ENCODE measurements around the gene GARIN5B. TPM values are rescaled to one million over a fixed set of nuclear protein-coding genes. Genes with fewer than 3 reads are reported as not detected.

The GARIN5B gene
- total and polyA plus RNA-seq, 12 donors: not detected

DNA sequence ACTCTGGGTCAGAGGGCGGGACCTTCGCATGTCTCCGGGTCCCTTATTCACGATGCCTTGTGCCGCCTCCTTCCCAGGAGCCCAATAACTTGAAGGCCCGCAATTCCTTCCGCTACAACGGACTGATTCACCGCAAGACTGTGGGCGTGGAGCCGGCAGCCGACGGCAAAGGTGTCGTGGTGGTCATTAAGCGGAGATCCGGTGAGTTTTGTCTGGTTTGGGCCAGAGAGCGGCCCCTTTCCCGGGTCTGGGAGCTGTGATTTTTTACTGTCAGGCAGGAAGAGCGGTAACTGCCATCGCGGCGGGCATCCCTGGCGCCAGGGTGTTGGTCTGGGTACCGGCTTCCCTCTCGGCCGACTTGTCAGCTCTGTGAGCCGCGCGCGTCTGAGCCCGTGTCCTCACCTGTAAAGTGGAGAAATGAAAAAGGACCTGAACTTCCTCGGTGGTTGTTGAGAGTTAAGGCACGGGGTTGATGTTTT lies 23.5 kb upstream of the GARIN5B start:
- WGBS, 2 donors: 6% methylated on average over 33 of the region's 33 CpGs
- ATAC-seq (no peak), DNase-seq (no peak)
- H3K27me3 ChIP-seq: no peaks in the 10 kb centered on the region
- H3K27ac ChIP-seq: peak overlapping the region; percentile 25 to 97 (median 91)
- peak overlapping the region; percentile 74 to 99 (median 80) for H3K4me3 ChIP-seq
- H3K9me3 ChIP-seq: no peaks in the 10 kb centered on the region
- peaks cover 0 to 51% (median 35%) of the 10 kb centered on the region in 9 donors for H3K36me3 ChIP-seq
- TF ChIP-seq, protein P1, sequence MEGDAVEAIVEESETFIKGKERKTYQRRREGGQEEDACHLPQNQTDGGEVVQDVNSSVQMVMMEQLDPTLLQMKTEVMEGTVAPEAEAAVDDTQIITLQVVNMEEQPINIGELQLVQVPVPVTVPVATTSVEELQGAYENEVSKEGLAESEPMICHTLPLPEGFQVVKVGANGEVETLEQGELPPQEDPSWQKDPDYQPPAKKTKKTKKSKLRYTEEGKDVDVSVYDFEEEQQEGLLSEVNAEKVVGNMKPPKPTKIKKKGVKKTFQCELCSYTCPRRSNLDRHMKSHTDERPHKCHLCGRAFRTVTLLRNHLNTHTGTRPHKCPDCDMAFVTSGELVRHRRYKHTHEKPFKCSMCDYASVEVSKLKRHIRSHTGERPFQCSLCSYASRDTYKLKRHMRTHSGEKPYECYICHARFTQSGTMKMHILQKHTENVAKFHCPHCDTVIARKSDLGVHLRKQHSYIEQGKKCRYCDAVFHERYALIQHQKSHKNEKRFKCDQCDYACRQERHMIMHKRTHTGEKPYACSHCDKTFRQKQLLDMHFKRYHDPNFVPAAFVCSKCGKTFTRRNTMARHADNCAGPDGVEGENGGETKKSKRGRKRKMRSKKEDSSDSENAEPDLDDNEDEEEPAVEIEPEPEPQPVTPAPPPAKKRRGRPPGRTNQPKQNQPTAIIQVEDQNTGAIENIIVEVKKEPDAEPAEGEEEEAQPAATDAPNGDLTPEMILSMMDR (IDR thresholded peaks at IDR 0.05): no peak
- intact Hi-C loops (cut with DNase I): loop anchor here in 4 of 10 donors (5.0 to 10.0 kb wide), 4 partner anchors 76 to 104 kb away; partner anchors contain the start of genes BRSK1 (in 1 of the 4), C19orf85 (in 1 of the 4), HSPBP1 (in 1 of the 4) and ISOC2 (in 1 of the 4)
- peaks cover 27 to 60% (median 44%) of the 10 kb centered on the region in 9 donors for H3K4me1 ChIP-seq

DNA sequence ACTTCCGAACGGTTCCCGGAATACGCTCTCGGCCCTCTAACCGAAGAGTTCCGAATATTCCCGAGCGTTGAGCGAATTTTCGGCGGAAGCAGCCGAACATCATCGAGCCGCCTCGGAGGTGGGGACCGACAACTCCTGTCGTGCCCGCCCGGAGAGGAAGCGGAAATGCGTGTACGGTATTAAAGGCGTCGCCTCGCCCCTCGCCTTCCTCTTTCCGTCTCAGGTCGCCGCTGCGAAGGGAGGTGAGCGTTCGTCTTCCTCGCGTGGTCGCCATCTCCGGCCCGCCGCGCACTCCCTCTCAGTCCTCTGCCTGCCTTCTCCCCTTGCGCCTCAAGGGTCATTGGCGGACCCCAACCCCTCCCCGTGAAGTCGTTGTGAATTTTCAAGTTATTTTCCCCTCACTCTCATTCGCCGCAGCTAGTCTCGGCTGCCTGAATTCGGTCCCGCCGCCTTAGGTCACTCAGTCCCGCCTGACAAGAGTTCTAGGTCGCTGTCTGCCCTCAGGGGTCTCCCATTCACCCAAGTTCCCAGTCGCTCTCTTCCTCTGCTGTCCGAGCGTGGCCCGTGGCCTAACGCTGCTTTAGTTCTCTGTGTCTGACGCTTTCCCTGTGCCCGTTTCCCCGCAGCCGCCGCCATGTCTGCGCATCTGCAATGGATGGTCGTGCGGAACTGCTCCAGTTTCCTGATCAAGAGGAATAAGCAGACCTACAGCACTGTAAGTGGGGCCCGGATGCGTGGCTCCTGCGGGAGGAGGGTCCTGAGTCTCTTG lies 22.8 kb upstream of the GARIN5B start, which contains the start of gene RPL28:
TSS of gene RPL28 (plus strand) at position 209 of the 769 bp plus-strand sequence. CDS start at position 635, 426 bp downstream.
- WGBS, 2 donors: 0% methylated on average over 68 of the region's 68 CpGs
- intact Hi-C loops (cut with DNase I): loop anchor here in 5 of 10 donors (1.0 to 10.0 kb wide), 7 partner anchors 22 to 104 kb away; partner anchors contain the start of genes KMT5C (in 3 of the 5), BRSK1 (in 1 of the 5), C19orf85 (in 1 of the 5) and HSPBP1 (in 1 of the 5)
- Histone ChIP-seq H3K4me3 (peak within 1 kb of the TSS; percentile 74 to 99 (median 80)), H3K9me3 (no peaks in the 10 kb centered on the region), H3K4me1 (peaks cover 27 to 59% (median 44%) of the 10 kb centered on the region in 9 donors), H3K27ac (peak within 1 kb of the TSS; percentile 77 to 97 (median 91)), H3K27me3 (no peaks in the 10 kb centered on the region), H3K36me3 (peaks cover 0 to 45% (median 32%) of the 10 kb centered on the region in 9 donors)
- DNase-seq (peak; percentile 97 to 99), ATAC-seq (peak; percentile 90 to 96 (median 93))
- TF ChIP-seq, protein P1 (IDR thresholded peaks at IDR 0.05): no peak

DNA sequence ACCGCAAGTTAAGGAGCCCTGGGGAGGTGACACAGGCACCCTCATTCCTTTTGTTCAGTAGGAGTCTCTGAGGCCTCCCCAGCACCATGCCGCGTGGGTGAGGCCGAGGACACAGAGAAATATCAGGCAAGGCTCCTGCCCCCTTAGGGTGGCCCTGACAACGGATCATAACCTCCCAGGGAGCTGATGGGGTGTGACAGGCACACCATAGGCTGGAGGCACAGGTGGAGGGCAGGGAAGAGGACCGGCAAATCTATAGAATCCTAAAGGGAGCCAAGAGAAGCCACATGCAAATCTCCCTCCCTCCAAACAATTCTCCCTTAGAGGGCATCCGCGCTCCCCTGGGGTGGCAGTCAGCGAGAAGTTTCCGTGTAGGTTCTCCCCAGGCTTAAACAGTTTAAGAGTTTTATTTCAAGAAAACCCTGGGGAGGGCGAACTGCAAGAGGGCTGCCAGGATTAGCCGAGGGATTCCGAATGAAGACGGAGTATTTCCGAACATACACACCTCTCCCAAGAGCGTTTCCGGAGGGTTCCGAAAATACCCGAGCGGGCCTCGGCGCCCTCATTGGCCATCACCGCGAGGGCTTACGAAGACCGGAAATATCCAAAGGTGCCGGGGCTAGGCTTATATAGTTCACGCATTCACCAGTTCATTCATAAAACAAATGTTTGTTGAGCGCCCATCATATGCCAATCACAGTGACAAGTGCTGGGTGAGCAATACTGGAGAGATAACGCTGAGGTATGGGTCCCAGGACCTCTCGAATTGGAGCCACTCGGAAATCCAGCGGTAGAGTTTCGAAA lies 22.1 kb upstream of the GARIN5B start:
- Histone ChIP-seq H3K9me3 (no peaks in the 10 kb centered on the region), H3K36me3 (peaks cover 0 to 37% (median 32%) of the 10 kb centered on the region in 9 donors), H3K4me3 (peak overlapping the region; percentile 18 to 99 (median 80)), H3K27ac (peak overlapping the region; percentile 77 to 97 (median 91)), H3K27me3 (no peaks in the 10 kb centered on the region), H3K4me1 (peaks cover 27 to 55% (median 44%) of the 10 kb centered on the region in 9 donors)
- intact Hi-C loops (cut with DNase I): loop anchor here in 9 of 10 donors (1.0 to 10.0 kb wide), 8 partner anchors 23 to 103 kb away; partner anchors contain the start of genes KMT5C (in 3 of the 9), BRSK1 (in 1 of the 9), C19orf85 (in 1 of the 9) and HSPBP1 (in 1 of the 9)
- 6% methylated on average over 34 of the region's 34 CpGs for WGBS, 2 donors
- ATAC-seq: peak; percentile 86 to 95 (median 90)
- peak; percentile 96 to 97 for DNase-seq
- TF ChIP-seq, protein P1 (IDR thresholded peaks at IDR 0.05): peak in 1 of 9 donors; percentile 2

Measured in heart right ventricle (tissue), 16 donors.